ENCODE data around the gene RGS17.
A peak's percentile ranks its signal among the peaks of the same experiment; 100 is the strongest.
"Not testable (repeated sequence)": the region's sequence is repeated elsewhere in the genome, so short reads cannot be mapped to it uniquely, and the experiment has no call there.

The RGS17 gene

DNA sequence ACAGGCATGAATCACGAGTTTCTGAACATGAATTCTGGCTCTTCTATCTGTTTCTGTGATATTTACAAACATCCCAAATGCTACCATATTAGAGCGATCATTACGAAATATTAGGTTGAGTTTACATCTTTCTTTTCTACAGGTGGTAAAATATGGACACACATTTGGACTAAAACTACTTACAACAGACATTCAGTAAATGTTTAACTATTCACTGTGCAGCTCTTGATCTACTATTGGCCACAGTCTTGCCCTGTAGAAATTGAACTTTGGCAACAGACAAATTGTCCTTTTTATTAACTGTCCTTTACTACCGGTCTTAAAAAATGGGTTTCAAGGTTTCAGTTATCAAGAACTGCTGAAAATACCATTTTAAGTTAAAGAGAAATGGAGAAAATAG is 102.1 kb downstream of the RGS17 start:
- no peak for DNase-seq

DNA sequence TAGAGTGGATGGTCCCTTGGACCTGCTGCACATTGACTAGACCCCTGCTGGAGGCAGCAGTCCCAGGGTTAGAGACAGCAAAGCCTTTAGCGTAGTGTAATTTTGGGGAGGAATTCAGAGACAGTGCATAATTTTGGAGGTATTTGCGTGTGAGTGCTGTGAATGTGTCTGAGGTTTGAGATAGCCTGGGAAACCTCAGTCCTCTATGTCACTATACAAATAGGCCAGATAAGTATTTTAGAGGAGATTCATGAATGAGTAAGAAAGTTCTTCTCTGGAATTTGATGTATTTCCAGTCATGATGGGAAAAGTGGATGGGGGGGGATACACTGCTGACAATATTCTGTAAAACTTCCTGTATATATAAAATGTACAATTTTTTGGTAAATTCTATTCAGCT is 102.8 kb downstream of the RGS17 start:
- DNase-seq: no peak

DNA sequence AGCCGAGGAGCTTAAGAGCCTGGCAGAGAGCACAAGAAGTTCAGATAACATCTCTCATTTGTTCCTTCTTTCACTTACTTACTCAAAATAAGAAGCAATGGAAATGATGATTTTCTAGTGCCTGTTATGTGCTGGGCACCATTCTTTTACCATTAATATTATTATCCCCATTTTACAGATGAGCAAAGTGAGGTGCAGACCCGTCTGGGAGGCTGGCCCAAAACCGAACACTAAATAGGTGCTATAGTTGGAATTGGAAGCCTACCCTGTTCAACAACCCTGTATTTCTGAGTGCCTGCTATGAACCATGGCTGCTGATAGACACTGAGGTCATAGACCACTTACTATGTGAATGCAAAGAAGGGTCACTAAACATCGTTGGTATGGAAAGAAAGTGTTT is 103.6 kb downstream of the RGS17 start:
- no peak for DNase-seq

DNA sequence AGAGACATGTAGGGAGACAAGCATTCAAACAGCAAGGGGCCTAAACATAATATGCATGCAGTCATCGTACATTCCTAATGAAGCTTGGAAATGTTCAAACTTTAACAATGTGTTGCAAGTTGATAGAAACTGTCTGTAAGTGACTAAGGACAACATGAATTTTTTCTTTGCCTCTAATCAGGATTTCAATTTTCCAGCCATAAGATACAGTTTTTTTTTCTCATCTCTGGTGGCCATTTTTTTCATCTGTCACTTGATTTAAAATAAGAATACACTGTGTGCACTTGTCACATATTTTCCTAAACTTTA is 106.4 kb downstream of the RGS17 start:
- DNase-seq: no peak

DNA sequence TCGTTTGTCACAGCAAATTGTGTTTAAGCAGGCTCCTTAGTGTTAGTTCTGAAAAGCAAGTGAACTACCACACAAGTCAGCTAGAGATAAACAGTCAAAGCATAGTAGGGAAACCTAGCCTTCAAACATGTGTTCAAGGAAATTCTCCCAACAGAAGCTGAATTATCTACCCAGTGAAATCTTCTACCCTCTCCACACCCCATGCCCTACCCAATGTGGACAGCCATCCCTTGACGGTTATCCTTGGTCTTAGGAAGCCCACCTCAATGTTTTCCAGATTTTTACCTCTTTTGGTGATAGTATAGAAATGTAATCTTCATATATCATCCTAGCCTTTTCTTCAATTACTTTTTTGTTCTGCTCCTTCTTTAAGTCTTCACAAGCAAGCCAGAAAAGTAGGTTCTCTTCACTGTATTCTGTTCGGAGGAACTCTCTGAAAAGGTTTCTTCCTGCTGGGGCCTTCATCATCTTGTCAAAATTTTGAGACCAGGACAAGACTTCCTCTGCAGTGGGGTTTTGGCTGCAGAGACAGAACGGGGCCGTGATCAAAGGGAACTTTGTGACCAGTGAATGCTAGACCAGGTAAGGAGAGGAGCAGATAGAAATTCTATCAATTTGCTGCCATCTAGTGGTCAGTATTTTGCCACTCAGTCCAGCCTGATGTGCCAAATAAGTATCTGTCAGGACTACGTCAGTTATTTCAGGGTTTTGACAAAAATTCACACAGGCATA is 106.9 kb downstream of the RGS17 start:
- DNase-seq: peak; percentile 45 to 76 (median 67)

DNA sequence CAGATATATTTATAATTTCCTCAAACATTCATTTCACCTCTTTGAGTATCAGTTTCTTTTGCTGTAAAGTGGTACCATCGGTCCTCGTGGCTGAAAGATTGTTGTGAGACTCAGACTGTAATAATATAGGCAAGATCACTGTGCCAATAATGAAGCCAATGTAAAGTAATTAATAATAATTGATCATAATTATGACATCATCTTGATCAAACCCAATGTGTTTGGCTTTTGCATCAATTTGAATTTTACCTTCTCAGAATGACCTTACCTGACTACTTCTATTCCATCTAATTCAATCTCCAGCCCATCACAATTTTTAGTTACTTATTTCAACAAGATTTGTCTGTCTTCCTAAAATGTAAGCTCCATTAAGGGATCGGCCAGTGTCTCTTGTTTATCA is 112.7 kb downstream of the RGS17 start:
- no peak for DNase-seq

DNA sequence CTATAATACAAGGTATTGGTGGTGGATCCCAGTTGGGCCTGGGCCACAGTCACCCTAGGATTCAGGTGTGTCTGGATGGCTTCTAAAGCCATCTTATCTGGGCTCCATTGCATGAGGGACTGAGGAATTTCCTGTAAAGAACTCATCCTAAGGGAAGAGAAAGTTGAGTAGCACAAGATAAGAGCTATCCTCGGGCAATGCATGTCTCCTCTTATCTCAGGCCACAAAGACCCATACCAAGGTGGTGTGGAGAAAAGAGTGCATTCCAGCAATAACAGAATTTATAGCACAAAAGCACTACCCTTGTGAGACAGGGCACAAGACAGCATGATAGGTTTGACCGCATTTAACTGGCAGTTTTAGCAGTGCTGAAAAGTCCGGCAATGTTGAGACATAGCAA is 114.2 kb downstream of the RGS17 start:
- DNase-seq: no peak

DNA sequence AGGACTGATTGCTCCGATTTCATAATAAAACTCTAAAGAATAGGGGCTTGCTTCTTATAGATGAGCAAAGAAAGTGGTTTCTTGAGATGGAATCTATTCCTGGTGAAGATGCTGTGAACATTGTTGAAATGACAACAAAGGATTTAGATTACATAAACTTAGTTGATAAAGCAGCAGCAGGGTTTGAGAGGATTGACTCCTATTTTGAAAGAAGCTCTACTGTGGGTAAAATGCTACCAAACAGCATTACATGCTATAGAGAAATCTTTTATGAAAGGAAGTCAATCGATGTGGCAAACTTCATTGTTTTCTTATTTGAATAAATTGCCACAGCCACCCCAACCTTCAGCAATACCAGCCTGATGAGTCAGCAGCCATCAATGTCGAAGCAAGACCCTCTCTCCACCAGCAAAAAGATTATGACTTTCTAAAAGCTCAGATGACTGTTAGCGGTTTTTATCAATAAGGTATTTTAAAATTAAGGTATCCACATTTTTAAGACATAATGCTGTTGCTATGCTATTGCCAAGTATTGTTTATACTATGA is 115.9 kb downstream of the RGS17 start:
- no peak for DNase-seq

DNA sequence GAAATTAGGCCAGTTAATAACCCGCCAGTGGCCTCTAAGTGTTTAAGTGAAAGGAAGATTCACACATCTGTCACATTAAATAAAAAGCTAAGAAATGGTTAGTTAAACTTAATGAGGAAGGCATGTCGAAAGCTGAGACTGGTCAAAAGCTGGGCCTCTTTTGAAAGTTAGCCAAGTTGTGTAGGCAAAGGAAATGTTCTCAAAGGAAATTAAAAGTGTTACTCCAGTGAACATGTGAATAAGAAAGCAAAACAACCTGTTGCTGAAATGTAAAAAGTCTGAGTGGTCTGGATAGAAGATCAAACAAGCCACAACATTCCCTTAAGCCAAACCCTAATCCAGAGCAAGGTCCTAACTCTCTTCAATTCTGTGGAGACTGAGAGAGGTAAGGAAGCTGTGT is 117.6 kb downstream of the RGS17 start:
- no peak for DNase-seq

DNA sequence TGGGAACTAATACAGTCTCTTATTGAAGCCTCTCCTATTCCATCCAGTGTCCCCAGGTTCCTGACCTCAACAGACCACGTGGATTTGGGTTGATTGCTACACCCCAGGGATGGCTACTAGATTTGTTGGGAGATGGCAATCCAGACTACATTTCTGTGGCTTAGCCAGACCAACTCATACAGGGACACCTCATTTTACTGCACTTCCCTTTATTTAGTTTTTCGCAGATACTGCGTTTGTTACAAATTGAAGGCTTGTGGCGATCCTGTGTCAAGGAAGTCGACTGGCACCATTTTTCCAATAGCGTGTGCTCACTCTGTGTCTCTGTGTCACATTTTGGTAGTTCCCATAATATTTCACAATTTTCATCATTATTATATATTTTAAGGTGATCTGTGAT is 118.2 kb downstream of the RGS17 start:
- no peak for DNase-seq

DNA sequence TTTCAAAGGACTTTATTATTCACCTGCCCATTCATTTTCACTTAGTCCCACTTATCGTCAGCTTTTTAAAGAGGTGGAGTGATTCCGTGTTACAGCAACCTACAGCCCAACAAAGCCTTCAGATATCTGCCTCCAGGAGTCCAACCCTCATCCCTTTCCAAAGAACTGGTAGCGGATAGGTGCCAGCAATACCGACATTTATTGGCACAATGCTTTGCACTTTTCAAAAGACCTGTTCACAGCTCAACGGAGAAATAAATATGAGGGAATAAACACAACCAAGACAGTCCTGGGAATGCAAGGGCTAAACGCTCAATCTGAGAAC is 127.8 kb downstream of the RGS17 start:
- peak in 2 of 3 experiments; percentile 32 to 78 for DNase-seq

DNA sequence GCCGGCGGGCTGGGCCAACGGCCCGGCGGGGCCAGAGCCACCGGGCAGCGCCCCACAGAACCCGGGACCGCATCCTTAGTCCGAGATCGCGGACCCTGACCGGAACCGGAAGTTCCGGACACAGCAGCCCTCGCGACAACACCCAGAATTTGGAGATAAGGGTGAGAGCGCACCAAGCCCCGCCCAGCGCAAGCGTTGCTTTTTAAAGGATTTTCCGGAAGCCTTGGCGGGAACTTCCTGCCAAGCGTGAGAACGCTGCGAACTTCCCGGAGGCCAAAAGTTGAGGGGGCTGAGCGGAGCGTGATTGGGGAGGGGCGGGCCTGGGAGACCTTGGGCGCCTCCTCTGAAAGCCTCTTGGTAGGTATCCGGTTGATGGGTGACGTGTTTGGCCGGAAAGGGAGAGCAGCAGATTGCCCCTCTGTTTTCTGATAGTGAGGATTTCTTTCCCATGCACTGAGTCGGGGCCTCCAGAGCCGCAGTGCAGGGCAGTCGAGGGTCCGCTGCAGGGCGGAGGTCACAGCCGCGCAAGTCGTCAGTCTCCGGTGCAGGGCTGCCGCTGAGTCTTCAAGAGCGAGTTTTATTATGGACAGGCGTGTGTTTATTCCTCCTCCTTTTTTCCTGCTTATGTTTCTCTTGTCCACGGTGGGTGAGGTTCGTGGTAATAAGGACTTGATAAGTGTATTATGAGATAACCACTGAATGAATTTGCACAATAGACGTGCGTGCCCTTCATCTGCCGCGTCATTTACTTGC is 128.3 kb downstream of the RGS17 start, which contains the start of gene MTRF1L:
Gene MTRF1L (minus strand): TSS at position 97 of the 753 bp plus-strand sequence. CDS start 24 bp downstream, at position 73.
- peak; percentile 96 to 99 (median 97) for DNase-seq

DNA sequence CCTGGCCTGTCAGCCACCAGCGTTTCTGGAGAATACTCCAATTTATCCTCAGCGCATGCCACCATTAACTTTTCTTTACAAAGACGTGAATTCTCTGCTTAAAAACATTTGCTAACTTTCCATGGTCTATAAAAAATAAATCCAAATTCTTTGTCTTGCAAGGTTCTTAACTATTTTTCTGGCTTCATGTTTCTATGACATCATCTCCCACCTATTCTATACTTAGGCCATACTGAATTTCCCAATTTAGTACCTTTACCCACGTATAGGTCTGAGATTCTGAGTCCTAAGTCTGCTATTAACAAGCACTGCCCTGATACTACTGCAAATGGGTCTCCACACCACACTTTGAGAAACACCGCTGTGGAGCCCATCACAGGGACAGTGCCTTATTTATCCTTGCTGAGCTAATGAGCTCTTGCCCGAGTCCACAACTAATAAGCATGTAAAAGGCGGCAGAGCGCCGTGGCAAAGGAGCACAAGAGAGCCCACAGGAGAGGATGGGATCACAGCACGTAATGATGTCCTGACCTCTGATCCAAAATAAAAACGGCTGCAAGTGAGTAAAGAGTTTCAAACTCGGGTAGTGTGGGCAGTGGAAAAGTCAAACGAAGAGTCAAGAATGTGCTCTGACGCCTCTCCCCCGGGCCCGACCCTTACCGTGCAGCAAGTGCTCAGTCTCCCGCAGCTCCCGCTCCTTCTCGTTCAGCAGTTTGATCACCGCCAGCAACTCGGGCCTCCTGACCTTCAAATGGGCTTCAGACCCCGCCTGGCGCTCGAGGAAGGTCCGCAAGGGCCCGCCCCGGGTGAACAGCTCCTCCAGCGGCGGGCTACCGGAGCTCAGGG is 129.1 kb downstream of the RGS17 start:
- DNase-seq: peak in 2 of 3 experiments; percentile 72 to 85

DNA sequence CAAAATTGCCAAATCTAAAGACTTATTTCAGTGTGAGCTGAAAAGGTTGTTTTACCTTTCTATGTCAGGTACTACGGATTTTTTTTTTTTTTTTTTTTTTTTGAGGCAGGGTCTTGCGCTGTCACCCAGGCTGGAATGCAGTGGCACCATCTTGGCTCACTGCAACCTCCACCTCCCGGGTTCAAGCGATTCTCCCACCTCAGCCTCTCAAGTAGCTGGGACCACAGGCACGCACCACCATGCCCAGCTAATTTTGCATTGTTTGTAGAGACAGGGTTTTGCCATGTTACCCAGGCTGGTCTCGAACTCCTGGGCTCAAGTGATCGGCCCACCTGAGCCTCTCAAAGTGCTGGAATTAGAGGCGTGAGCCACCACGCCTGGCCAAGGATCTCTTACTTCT is 130.3 kb downstream of the RGS17 start:
- DNase-seq: not testable (repeated sequence)

DNA sequence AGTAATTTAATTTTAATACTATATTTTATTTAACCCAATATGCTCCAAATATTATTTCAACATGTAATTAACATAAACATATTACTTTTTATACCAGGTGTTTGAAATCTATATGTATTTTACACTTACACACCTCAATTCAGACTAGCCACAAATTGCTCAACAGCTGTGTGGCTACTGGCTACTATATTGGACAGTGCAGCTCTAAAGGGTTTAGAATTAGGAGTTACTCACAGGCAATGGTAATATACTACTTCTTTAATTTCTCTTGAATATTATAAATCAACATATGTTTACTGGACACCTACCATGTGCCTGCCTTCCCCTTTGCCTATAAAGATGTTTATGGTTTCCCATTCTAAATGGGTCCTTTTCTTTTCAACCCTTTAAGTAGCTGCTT is 130.8 kb downstream of the RGS17 start:
- no peak for DNase-seq

DNA sequence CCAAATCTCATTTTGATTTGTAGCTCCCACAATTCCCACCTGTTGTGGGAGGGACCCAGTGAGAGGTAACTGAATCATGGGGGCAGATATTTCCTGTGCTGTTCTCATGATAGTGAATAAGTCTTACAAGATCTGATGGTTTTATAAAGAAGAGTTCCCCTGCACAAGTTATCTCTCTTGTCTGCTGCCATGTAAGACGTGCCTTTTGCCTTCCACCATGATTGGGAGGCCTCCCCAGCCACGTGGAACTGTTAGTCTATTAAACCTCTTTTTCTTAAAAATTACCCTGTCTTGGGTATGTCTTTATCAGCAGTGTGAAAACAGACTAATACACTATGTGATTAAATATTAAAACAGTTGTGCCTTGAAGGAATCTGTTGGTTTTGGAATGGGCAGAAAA is 131.5 kb downstream of the RGS17 start:
- DNase-seq: not testable (repeated sequence)

DNA sequence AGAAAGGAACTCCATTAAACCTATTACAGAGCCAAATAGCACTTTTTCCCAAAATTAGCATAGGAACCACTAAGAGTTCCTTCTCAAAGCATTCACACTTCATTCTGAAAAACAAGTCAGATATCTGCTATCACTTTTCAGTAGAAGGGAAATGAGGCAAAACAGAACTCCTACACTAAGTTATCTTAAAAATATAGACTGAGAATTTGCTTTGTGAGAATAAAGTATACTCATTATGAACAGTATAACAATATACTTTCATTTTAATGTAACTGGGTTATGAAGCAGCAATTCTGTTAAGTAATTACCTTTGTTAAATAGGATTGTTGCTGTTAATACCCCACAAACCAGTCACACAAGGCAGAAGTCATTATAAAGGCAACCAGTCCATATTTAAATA is 137.2 kb downstream of the RGS17 start:
- DNase-seq: no peak

DNA sequence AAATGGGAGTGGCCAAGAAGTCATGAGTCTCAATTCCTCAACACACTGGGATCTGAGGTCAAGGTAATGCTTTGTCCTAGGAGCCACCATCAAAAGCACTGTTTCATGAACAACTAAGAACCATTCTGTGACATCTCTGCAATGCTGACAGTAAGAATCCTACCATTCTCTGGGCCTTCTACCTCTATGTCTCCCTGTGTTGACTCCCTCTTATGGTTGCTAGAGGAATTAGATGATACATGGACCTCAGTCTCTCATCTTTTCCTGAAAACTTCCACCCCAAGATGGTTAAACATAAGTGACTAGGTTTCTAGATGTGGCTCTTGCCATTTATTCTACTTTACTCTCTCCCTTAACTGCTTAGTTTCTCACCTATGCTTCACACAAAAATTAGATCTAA is 137.7 kb downstream of the RGS17 start:
- DNase-seq: no peak

DNA sequence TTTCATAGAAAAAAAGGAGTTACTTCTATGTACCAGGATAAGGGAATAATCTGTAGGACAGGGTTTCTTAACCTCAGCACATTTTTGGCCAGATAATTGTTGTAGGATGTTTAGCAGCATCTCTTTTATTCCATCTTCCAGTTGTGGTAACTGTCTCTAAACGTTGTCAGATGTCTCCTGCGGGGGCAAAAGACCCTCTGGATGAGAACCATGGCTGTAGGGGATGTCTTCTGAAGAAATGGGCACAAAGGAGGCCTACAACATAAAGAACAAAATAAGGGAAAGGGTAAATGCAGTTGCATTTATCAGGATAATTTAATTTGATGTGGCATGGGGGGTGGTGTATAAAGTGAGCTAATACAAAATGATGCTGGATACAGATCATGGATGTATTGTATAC is 144.1 kb downstream of the RGS17 start:
- DNase-seq: no peak

DNA sequence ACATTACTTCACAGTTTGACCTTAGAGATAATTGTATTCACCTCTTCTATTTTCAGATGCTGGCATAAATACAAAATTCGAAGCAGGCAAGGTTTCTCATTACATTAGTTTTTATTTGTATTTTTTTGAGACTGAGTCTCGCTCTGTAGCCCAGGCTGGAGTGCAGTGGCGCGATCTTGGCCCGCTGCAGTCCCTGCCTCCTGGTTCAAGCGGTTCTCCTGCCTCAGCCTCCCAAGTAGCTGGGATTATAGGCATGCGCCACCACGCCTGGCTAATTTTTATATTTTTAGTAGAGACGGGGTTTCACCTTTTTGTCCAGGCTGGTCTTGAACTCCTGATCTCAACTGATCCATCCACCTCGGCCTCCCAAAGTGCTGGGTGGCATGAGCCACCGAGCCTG is 145.8 kb downstream of the RGS17 start:
- not testable (repeated sequence) for DNase-seq

DNA sequence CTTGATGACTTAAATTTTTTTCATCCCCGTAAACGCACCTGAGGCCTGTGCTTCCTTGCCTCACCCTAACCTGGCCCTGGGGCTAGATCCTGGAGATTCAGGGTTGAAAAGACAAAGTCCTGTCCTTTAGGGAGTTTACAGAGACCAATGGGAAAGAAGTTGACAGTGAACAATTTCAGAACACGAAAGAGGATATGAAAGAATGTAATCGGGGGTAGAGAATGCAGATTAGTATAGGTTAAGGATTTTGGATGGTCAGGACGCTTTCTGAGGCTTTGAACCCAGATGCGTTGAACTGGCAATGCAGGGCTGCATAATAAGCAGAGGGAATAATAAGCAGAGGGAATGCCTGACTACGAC is 146.6 kb downstream of the RGS17 start:
- peak; percentile 11 to 83 (median 48) for DNase-seq

DNA sequence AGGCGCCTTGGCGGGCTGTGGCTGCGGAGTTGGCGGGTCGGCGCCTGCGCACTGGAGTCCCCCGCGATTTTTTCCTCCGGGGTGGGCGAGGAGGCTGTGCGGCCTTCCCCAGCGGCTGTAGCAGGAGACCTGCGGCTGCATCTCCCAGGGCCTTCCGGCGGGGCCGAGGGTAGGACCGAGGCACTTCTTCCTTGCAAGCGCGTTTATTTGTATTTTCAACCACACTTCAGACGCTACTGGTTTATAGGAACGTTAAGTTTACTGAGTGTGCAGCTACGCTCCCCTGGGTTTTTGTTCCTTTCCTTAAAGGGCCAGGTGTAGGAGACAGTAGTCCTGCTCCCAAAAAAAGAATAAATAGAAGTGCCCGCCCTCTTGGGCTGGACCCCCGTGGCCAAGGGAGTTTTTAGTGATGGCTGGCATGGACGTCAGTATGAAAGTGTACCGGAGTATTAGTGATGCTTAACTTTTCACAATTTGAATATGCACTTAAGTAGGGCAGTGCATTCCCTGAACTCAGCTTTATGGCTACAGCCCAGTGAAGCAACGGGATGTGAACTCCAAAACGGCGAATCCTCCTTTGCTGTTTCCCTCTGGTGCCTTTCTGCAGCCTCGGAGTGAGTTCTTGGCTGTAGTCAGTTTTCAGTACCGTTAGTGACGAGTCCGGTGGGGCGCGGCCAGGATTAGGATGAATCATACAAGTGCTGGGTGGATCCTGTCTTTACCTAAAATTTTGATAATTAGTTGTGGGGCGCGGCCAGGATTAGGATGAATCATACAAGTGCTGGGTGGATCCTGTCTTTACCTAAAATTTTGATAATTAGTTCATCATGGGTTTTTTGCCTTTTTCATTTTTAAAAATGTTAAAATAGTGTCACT is 147.2 kb downstream of the RGS17 start:
- peak; percentile 47 to 91 (median 84) for DNase-seq

All from NCI-H1417 (cell line).